ENCODE measurements around the gene SWAP70.

SWAP70 gene

GRCh38 chr11:9787981-9788521 lies 124.2 kb downstream of the SWAP70 start:
- H3K4me1 ChIP-seq = no peaks in the 10 kb centered on the region
- TF ChIP-seq CTCF (IDR thresholded peaks at IDR 0.05; ENCODE audit: low read depth, low read length) = no peak
- no peaks in the 10 kb centered on the region for H3K36me3 ChIP-seq
- no peak for DNase-seq
- H3K9me3 ChIP-seq = no peaks in the 10 kb centered on the region
- H3K27me3 ChIP-seq = no peaks in the 10 kb centered on the region
- H3K4me3 ChIP-seq (ENCODE audit: low read depth, low read length) = no peak overlapping the region

GRCh38 chr11:9789910-9790309 lies 126.0 kb downstream of the SWAP70 start:
- H3K27me3 ChIP-seq = no peaks in the 10 kb centered on the region
- no peak for TF ChIP-seq CTCF (IDR thresholded peaks at IDR 0.05; ENCODE audit: low read depth, low read length)
- DNase-seq = no peak
- H3K4me3 ChIP-seq (ENCODE audit: low read depth, low read length) = no peak overlapping the region
- no peaks in the 10 kb centered on the region for H3K9me3 ChIP-seq
- no peaks in the 10 kb centered on the region for H3K4me1 ChIP-seq
- H3K36me3 ChIP-seq = no peaks in the 10 kb centered on the region

- Histone ChIP-seq H3K36me3 (no peaks in the 10 kb centered on the region), H3K27me3 (no peaks in the 10 kb centered on the region), H3K4me3 (ENCODE audit: low read depth, low read length) (no peak overlapping the region), H3K4me1 (no peaks in the 10 kb centered on the region), H3K9me3 (no peaks in the 10 kb centered on the region)
- no peak for DNase-seq
- TF ChIP-seq CTCF (IDR thresholded peaks at IDR 0.05; ENCODE audit: low read depth, low read length) = no peak
Measured at GRCh38 chr11:9790703-9791102, 126.8 kb downstream of the SWAP70 start.

- Histone ChIP-seq H3K36me3 (no peaks in the 10 kb centered on the region), H3K4me3 (ENCODE audit: low read depth, low read length) (no peak overlapping the region), H3K27me3 (no peaks in the 10 kb centered on the region), H3K9me3 (no peaks in the 10 kb centered on the region), H3K4me1 (no peaks in the 10 kb centered on the region)
- TF ChIP-seq CTCF (IDR thresholded peaks at IDR 0.05; ENCODE audit: low read depth, low read length) = no peak
- no peak for DNase-seq
Measured at GRCh38 chr11:9796266-9796665, 132.4 kb downstream of the SWAP70 start.

- no peak for DNase-seq
- TF ChIP-seq CTCF (IDR thresholded peaks at IDR 0.05; ENCODE audit: low read depth, low read length) = no peak
- Histone ChIP-seq H3K4me3 (ENCODE audit: low read depth, low read length) (no peak overlapping the region), H3K9me3 (no peaks in the 10 kb centered on the region), H3K4me1 (no peaks in the 10 kb centered on the region), H3K27me3 (no peaks in the 10 kb centered on the region), H3K36me3 (no peaks in the 10 kb centered on the region)
Measured at GRCh38 chr11:9796854-9797253, 133.0 kb downstream of the SWAP70 start.

GRCh38 chr11:9797300-9797699 lies 133.4 kb downstream of the SWAP70 start:
- H3K9me3 ChIP-seq = no peaks in the 10 kb centered on the region
- H3K27me3 ChIP-seq = no peaks in the 10 kb centered on the region
- no peaks in the 10 kb centered on the region for H3K36me3 ChIP-seq
- no peak overlapping the region for H3K4me3 ChIP-seq (ENCODE audit: low read depth, low read length)
- no peak for DNase-seq
- H3K4me1 ChIP-seq = no peaks in the 10 kb centered on the region
- no peak for TF ChIP-seq CTCF (IDR thresholded peaks at IDR 0.05; ENCODE audit: low read depth, low read length)

Data from BE2C (cell line).